HG03025 (cell line): ENCODE measurements around the gene ACAP3.

Experiments
- ATAC-seq: cut with Tn5 transposase; IDR thresholded peaks from one replicate; pipeline ENCODE4 v1.9.1; 2021; ENCODE audit warnings: mild to moderate bottlenecking, moderate library complexity; ENCODE audit not compliant: unreplicated experiment, low FRiP score

Gene ACAP3

GRCh38 chr1:1344655-1345361 is 37.1 kb upstream of the ACAP3 start:
- ATAC-seq, result no peak

GRCh38 chr1:1343811-1344421 is 36.2 kb upstream of the ACAP3 start:
- ATAC-seq, result no peak

GRCh38 chr1:1342584-1343115 is 34.9 kb upstream of the ACAP3 start:
- no peak for ATAC-seq

GRCh38 chr1:1342061-1342562 is 34.4 kb upstream of the ACAP3 start:
- no peak for ATAC-seq

- no peak for ATAC-seq
Measured at GRCh38 chr1:1341549-1342021, 33.9 kb upstream of the ACAP3 start.

GRCh38 chr1:1340791-1341548 is 33.2 kb upstream of the ACAP3 start:
- ATAC-seq, result no peak

GRCh38 chr1:1340185-1340584 is 32.5 kb upstream of the ACAP3 start:
- no peak for ATAC-seq

- no peak for ATAC-seq
Measured at GRCh38 chr1:1338278-1338677, 30.5 kb upstream of the ACAP3 start.

GRCh38 chr1:1337793-1338147 is 30.0 kb upstream of the ACAP3 start:
- no peak for ATAC-seq

- ATAC-seq, result no peak
Measured at GRCh38 chr1:1336931-1337792, 29.4 kb upstream of the ACAP3 start.

GRCh38 chr1:1336446-1336845 is 28.7 kb upstream of the ACAP3 start:
- no peak for ATAC-seq

GRCh38 chr1:1335792-1336248 is 28.1 kb upstream of the ACAP3 start:
- no peak for ATAC-seq

- ATAC-seq, result no peak
Measured at GRCh38 chr1:1335283-1335682, 27.6 kb upstream of the ACAP3 start.

- ATAC-seq, result no peak
Measured at GRCh38 chr1:1334835-1335234, 27.1 kb upstream of the ACAP3 start.

GRCh38 chr1:1333551-1334241 is 26.0 kb upstream of the ACAP3 start:
- no peak for ATAC-seq

- no peak for ATAC-seq
Measured at GRCh38 chr1:1332774-1333480, 25.2 kb upstream of the ACAP3 start.

GRCh38 chr1:1332031-1332755 is 24.5 kb upstream of the ACAP3 start:
- no peak for ATAC-seq
